WTC11 (cell line): ENCODE data around the gene NR0B2. TPM values are rescaled to one million over a fixed set of nuclear protein-coding genes. Genes with fewer than 3 reads are reported as not detected.
A peak's percentile ranks its signal among the peaks of the same experiment; 100 is the strongest.

ENCODE experiments used
- ATAC-seq: fragments of 200-7000 bp; cut with Tn5 transposase; 2 replicates; pipeline ENCODE4 v1.10.0; 2021; ENCODE audit warnings: mild to moderate bottlenecking, moderate library complexity
- CTCF ChIA-PET: fragments of 300-600 bp; sonication (Branson Sonifier 250); formaldehyde crosslinking; loops from one replicate; lab custom pipeline; 2021; ENCODE audit warnings: antibody characterized with exemption; lab: Charles Lee
- POLR2A ChIA-PET: fragments of 350-600 bp; sonication (Branson Sonifier 250); formaldehyde crosslinking; loops from one replicate; lab custom pipeline; 2021; ENCODE audit warnings: antibody characterized with exemption; lab: Charles Lee
- DNase-seq: peaks from one replicate; pipeline ENCODE4 v3.0.0; 2021; ENCODE audit warnings: low spot score
- H3K27ac Mint-ChIP-seq: 2 replicates; pipeline ENCODE4 v1.8.0; 2021; ENCODE audit warnings: mixed read lengths
- H3K27me3 Mint-ChIP-seq: 2 replicates; pipeline ENCODE4 v1.8.0; 2021; ENCODE audit warnings: low read depth, mild to moderate bottlenecking, moderate library complexity, mixed read lengths
- H3K36me3 Mint-ChIP-seq: 2 replicates; pipeline ENCODE4 v1.8.0; 2021; ENCODE audit warnings: mixed read lengths
- H3K4me1 Mint-ChIP-seq: 2 replicates; pipeline ENCODE4 v1.8.0; 2022; ENCODE audit warnings: mixed read lengths
- H3K4me3 Mint-ChIP-seq: 2 replicates; pipeline ENCODE4 v1.8.0; 2021; ENCODE audit warnings: mild to moderate bottlenecking, moderate library complexity, mixed read lengths
- H3K9me3 Mint-ChIP-seq: 2 replicates; pipeline ENCODE4 v1.8.0; 2021; ENCODE audit warnings: mixed read lengths
- CBFB ChIP-seq: sonication (generic); formaldehyde crosslinking; IDR thresholded peaks from 2 replicates; pipeline ENCODE4 v1.8.1; 2022; ENCODE audit warnings: mild to moderate bottlenecking, low read depth, missing genetic modification reagents
- CREM ChIP-seq: sonication (generic); formaldehyde crosslinking; IDR thresholded peaks from 2 replicates; pipeline ENCODE4 v1.8.1; 2022; ENCODE audit warnings: mild to moderate bottlenecking, missing genetic modification reagents, moderate library complexity
- GABPB1 ChIP-seq: sonication (generic); formaldehyde crosslinking; IDR thresholded peaks from 2 replicates; pipeline ENCODE4 v1.8.1; 2023; ENCODE audit warnings: mild to moderate bottlenecking, missing genetic modification reagents
- NFE2L1 ChIP-seq: sonication (generic); formaldehyde crosslinking; IDR thresholded peaks from 2 replicates; pipeline ENCODE4 v1.8.1; 2023; ENCODE audit warnings: missing genetic modification reagents
- SMAD4 ChIP-seq: sonication (generic); formaldehyde crosslinking; IDR thresholded peaks from 2 replicates; pipeline ENCODE4 v1.8.0; 2022; ENCODE audit warnings: mild to moderate bottlenecking, missing genetic modification reagents
- total RNA-seq: library from RNA; stranded (reverse); gene quantifications from 3 replicates; pipeline ENCODE4 v1.2.3, GENCODE V29; 2021
- TF ChIP-seq, protein P1 (sequence below): sonication (generic); formaldehyde crosslinking; IDR thresholded peaks from 2 replicates; pipeline ENCODE4 v1.8.0; 2022; ENCODE audit warnings: mild to moderate bottlenecking, missing genetic modification reagents
- TF ChIP-seq, protein P2 (sequence below): fragments of 250-450 bp; sonication (Bioruptor Pico); IDR thresholded peaks from 2 replicates; pipeline ENCODE4 v1.9.0; 2021; ENCODE audit warnings: mild to moderate bottlenecking, borderline replicate concordance
- TF ChIP-seq, protein P3 (sequence below): sonication (generic); formaldehyde crosslinking; IDR thresholded peaks from 2 replicates; pipeline ENCODE4 v1.8.0; 2023; ENCODE audit warnings: missing genetic modification reagents
- TF ChIP-seq, protein P4 (sequence below): fragments of 250-450 bp; sonication (Bioruptor Pico); IDR thresholded peaks from 2 replicates; pipeline ENCODE4 v2.1.2; 2022; ENCODE audit warnings: mild to moderate bottlenecking, moderate library complexity
- TF ChIP-seq, protein P5 (sequence below): fragments of 200-600 bp; IDR thresholded peaks from 2 replicates; pipeline ENCODE4 v1.8.0; 2022; ENCODE audit warnings: antibody characterized with exemption
- TF ChIP-seq, protein P6 (sequence below): sonication (generic); formaldehyde crosslinking; IDR thresholded peaks from 2 replicates; pipeline ENCODE4 v1.8.1; 2022; ENCODE audit warnings: mild to moderate bottlenecking, missing genetic modification reagents, moderate library complexity, borderline replicate concordance

The NR0B2 gene
- total RNA-seq, 1 experiment from 2014 or later: not detected

DNA sequence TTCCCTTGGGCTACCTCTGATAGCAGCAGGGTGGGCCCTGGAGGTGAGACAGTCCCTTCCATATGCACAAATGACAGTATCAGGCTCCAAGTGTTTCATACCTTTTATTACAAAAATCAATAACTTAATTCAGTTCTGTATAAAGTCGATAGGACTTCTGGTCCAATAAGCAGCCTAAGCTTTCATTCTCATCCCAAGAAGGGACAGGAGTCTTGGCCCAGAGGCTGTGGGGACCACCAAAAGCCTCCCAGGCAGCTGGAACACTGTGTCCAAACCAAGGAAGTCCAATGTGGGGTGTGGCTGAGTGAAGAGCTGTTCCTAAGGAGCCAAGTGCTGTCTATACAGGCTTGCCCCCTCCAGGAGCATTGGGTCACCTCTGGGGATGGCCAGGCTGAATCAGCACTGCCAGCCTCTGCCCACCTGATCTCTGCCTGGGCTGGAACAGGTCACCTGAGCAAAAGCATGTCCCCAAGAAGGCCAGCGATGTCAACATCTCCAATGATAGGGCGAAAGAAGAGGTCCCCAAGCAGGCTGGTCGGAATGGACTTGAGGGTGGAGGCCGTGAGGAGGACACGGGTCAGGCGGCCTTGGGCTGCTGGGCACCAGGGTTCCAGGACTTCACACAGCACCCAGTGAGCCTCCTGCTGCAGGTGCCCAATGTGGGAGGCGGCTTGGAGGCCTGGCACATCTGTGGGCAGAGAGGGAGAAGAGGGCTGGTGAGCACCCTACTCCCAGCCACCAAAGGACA lies 2.2 kb downstream of the NR0B2 start:
- ChIA-PET POLR2A (no interaction called here), CTCF (no interaction called here)
- Mint-ChIP-seq H3K4me1 (no peaks in the 10 kb centered on the region), H3K27me3 (peaks cover 10% of the 10 kb centered on the region), H3K36me3 (no peaks in the 10 kb centered on the region), H3K9me3 (no peaks in the 10 kb centered on the region), H3K4me3 (no peak overlapping the region), H3K27ac (no peak overlapping the region)
- DNase-seq: no peak
- no peak for ATAC-seq
- TF ChIP-seq, protein P1, sequence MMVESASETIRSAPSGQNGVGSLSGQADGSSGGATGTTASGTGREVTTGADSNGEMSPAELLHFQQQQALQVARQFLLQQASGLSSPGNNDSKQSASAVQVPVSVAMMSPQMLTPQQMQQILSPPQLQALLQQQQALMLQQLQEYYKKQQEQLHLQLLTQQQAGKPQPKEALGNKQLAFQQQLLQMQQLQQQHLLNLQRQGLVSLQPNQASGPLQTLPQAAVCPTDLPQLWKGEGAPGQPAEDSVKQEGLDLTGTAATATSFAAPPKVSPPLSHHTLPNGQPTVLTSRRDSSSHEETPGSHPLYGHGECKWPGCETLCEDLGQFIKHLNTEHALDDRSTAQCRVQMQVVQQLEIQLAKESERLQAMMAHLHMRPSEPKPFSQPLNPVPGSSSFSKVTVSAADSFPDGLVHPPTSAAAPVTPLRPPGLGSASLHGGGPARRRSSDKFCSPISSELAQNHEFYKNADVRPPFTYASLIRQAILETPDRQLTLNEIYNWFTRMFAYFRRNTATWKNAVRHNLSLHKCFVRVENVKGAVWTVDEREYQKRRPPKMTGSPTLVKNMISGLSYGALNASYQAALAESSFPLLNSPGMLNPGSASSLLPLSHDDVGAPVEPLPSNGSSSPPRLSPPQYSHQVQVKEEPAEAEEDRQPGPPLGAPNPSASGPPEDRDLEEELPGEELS: no peak
- TF ChIP-seq, protein P2, sequence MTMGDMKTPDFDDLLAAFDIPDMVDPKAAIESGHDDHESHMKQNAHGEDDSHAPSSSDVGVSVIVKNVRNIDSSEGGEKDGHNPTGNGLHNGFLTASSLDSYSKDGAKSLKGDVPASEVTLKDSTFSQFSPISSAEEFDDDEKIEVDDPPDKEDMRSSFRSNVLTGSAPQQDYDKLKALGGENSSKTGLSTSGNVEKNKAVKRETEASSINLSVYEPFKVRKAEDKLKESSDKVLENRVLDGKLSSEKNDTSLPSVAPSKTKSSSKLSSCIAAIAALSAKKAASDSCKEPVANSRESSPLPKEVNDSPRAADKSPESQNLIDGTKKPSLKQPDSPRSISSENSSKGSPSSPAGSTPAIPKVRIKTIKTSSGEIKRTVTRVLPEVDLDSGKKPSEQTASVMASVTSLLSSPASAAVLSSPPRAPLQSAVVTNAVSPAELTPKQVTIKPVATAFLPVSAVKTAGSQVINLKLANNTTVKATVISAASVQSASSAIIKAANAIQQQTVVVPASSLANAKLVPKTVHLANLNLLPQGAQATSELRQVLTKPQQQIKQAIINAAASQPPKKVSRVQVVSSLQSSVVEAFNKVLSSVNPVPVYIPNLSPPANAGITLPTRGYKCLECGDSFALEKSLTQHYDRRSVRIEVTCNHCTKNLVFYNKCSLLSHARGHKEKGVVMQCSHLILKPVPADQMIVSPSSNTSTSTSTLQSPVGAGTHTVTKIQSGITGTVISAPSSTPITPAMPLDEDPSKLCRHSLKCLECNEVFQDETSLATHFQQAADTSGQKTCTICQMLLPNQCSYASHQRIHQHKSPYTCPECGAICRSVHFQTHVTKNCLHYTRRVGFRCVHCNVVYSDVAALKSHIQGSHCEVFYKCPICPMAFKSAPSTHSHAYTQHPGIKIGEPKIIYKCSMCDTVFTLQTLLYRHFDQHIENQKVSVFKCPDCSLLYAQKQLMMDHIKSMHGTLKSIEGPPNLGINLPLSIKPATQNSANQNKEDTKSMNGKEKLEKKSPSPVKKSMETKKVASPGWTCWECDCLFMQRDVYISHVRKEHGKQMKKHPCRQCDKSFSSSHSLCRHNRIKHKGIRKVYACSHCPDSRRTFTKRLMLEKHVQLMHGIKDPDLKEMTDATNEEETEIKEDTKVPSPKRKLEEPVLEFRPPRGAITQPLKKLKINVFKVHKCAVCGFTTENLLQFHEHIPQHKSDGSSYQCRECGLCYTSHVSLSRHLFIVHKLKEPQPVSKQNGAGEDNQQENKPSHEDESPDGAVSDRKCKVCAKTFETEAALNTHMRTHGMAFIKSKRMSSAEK (CRISPR knock-in tag): no peak
- TF ChIP-seq CREM (CRISPR knock-in tag) (no peak), NFE2L1 (CRISPR knock-in tag) (no peak), SMAD4 (CRISPR knock-in tag) (no peak)
- TF ChIP-seq, protein P3, sequence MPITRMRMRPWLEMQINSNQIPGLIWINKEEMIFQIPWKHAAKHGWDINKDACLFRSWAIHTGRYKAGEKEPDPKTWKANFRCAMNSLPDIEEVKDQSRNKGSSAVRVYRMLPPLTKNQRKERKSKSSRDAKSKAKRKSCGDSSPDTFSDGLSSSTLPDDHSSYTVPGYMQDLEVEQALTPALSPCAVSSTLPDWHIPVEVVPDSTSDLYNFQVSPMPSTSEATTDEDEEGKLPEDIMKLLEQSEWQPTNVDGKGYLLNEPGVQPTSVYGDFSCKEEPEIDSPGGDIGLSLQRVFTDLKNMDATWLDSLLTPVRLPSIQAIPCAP: no peak
- TF ChIP-seq, protein P4, sequence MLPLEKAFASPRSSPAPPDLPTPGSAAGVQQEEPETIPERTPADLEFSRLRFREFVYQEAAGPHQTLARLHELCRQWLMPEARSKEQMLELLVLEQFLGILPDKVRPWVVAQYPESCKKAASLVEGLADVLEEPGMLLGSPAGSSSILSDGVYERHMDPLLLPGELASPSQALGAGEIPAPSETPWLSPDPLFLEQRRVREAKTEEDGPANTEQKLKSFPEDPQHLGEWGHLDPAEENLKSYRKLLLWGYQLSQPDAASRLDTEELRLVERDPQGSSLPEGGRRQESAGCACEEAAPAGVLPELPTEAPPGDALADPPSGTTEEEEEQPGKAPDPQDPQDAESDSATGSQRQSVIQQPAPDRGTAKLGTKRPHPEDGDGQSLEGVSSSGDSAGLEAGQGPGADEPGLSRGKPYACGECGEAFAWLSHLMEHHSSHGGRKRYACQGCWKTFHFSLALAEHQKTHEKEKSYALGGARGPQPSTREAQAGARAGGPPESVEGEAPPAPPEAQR (CRISPR knock-in tag): no peak
- TF ChIP-seq, protein P5, sequence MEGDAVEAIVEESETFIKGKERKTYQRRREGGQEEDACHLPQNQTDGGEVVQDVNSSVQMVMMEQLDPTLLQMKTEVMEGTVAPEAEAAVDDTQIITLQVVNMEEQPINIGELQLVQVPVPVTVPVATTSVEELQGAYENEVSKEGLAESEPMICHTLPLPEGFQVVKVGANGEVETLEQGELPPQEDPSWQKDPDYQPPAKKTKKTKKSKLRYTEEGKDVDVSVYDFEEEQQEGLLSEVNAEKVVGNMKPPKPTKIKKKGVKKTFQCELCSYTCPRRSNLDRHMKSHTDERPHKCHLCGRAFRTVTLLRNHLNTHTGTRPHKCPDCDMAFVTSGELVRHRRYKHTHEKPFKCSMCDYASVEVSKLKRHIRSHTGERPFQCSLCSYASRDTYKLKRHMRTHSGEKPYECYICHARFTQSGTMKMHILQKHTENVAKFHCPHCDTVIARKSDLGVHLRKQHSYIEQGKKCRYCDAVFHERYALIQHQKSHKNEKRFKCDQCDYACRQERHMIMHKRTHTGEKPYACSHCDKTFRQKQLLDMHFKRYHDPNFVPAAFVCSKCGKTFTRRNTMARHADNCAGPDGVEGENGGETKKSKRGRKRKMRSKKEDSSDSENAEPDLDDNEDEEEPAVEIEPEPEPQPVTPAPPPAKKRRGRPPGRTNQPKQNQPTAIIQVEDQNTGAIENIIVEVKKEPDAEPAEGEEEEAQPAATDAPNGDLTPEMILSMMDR: no peak

DNA sequence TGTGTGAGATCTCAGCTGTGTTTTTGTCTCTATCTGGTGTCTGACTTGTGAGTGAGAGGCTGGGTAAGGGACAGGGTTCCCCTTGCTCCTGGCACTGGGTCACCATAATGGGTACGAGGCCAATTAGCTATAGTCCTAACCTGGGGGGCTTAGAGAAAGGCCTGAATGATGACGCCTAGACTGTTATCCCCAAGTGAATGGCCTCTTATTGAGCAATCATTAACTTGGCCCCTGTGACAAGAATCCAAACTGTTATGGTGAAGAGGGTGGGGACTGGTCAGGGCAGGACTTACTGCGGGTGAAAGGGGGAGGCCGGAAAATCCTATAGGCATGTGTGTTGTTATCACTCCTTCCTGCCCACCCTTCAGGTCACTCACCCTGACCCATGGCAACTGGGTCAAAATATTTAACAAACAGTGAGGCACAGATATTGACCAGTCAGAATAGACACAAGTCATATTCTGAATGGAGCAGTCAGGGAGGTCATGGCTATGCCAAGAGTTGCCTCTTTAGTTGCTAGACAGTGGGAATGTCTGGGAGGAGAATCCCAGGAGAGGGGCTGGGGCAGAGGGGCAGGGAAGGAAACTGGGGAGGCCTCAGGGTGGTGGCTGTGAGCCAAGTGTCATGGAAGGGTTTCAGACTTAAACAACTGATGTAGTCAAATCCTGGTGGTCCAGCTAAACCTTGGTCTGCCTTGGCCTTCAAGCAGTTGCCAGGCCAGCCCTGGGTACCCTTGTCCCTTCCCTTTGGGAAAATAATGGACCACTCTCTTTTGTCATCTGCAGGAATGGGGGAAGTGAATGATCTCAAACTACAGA lies 3.2 kb downstream of the NR0B2 start:
- Mint-ChIP-seq H3K36me3 (no peaks in the 10 kb centered on the region), H3K27me3 (peaks cover 10% of the 10 kb centered on the region), H3K9me3 (no peaks in the 10 kb centered on the region), H3K27ac (no peak overlapping the region), H3K4me3 (no peak overlapping the region), H3K4me1 (no peaks in the 10 kb centered on the region)
- CTCF ChIA-PET: interaction anchor here (1.6 kb wide), 1 partner anchor 23 kb away, joined by 4 read pairs; no protein-coding TSS in a partner anchor
- DNase-seq: no peak
- POLR2A ChIA-PET: no interaction called here
- no peak for TF ChIP-seq CBFB (CRISPR knock-in tag)
- TF ChIP-seq, protein P6, sequence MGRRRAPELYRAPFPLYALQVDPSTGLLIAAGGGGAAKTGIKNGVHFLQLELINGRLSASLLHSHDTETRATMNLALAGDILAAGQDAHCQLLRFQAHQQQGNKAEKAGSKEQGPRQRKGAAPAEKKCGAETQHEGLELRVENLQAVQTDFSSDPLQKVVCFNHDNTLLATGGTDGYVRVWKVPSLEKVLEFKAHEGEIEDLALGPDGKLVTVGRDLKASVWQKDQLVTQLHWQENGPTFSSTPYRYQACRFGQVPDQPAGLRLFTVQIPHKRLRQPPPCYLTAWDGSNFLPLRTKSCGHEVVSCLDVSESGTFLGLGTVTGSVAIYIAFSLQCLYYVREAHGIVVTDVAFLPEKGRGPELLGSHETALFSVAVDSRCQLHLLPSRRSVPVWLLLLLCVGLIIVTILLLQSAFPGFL (CRISPR knock-in tag): peak; percentile 40; the same call in 1 of the 2 replicates
- TF ChIP-seq GABPB1 (CRISPR knock-in tag): peak; percentile 59
- no peak for ATAC-seq
